GM19035 (cell line): ENCODE measurements around the gene DNAJC2.
"Not testable (repeated sequence)": the region's sequence is repeated elsewhere in the genome, so short reads cannot be mapped to it uniquely, and the experiment has no call there.

Experiments used
- ATAC-seq: cut with Tn5 transposase; IDR thresholded peaks from one replicate; pipeline ENCODE4 v1.9.1; 2021; ENCODE audit not compliant: unreplicated experiment

DNAJC2 gene

GRCh38 chr7:103278195-103278594 is 66.4 kb downstream of the DNAJC2 start:
- not testable (repeated sequence) for ATAC-seq

- ATAC-seq, result not testable (repeated sequence)
Measured at GRCh38 chr7:103274867-103275266, 69.7 kb downstream of the DNAJC2 start.

- ATAC-seq, result not testable (repeated sequence)
Measured at GRCh38 chr7:103273374-103273773, 71.2 kb downstream of the DNAJC2 start.

GRCh38 chr7:103266229-103266628 is 78.3 kb downstream of the DNAJC2 start:
- ATAC-seq, result not testable (repeated sequence)

- ATAC-seq, result not testable (repeated sequence)
Measured at GRCh38 chr7:103264054-103264453, 80.5 kb downstream of the DNAJC2 start.
